ENCODE results near the gene SMIM3. TPM values are rescaled to one million over a fixed set of nuclear protein-coding genes. Genes with fewer than 3 reads are reported as not detected.
A peak's percentile ranks its signal among the peaks of the same experiment; 100 is the strongest.

SMIM3 gene
- total RNA-seq (10 to 100 TPM; 14.3 to 19.7 TPM), polyA plus RNA-seq (10 to 100 TPM; 14.0 to 54.8 TPM)
- long read RNA-seq, donor 1, transcript SMIM3-201 (2 exons, 2,332 nt): major isoform, 8 of 8 reads
- long read RNA-seq, donor 1, partial matches to known transcripts: 0 of 8 reads
- long read RNA-seq, donor 1, other reads (novel, unspliced or antisense): 0 of 8 reads
- long read RNA-seq, donor 2, partial matches to known transcripts: 0 of 3 reads
- long read RNA-seq, donor 2, other reads (novel, unspliced or antisense): 0 of 3 reads
- long read RNA-seq, donor 3, transcript SMIM3-201 (2 exons, 2,332 nt): major isoform, 8 of 8 reads
- long read RNA-seq, donor 3, partial matches to known transcripts: 0 of 8 reads
- long read RNA-seq, donor 3, other reads (novel, unspliced or antisense): 0 of 8 reads
- long read RNA-seq, donor 4, transcript SMIM3-201 (2 exons, 2,332 nt): major isoform, 8 of 14 reads
- long read RNA-seq, donor 4, partial matches to known transcripts: 6 of 14 reads
- long read RNA-seq, donor 4, other reads (novel, unspliced or antisense): 0 of 14 reads
- long read RNA-seq, donor 5, transcript SMIM3-201 (2 exons, 2,332 nt): major isoform, 14 of 14 reads
- long read RNA-seq, donor 5, partial matches to known transcripts: 0 of 14 reads
- long read RNA-seq, donor 5, other reads (novel, unspliced or antisense): 0 of 14 reads

- H3K4me1 ChIP-seq (ENCODE audit: control insufficient read depth in 5 of 5, insufficient read depth in 5 of 5, low read length in 5 of 5): peaks cover 8 to 37% (median 15%) of the 10 kb centered on the region in 5 donors
- H3K4me3 ChIP-seq: peak within 1 kb of the TSS; percentile 78
- H3K9me3 ChIP-seq (ENCODE audit: control insufficient read depth in 4 of 4, insufficient read depth in 3 of 4, low read length in 3 of 4): no peaks in the 10 kb centered on the region
- WGBS, 2 donors: 1% methylated on average over 59 of the region's 59 CpGs
- DNase-seq (peak; percentile 89 to 90 (median 90)), ATAC-seq (ENCODE audit: insufficient read depth, low FRiP score) (peak; percentile 81)
- H3K36me3 ChIP-seq (ENCODE audit: control insufficient read depth in 4 of 4, insufficient read depth in 4 of 4, low read length in 4 of 4): no peaks in the 10 kb centered on the region
- peak within 1 kb of the TSS; percentile 65 to 74 for H3K9ac ChIP-seq (ENCODE audit: insufficient read depth in 1 of 2, low read length in 2 of 2)
- H3K27ac ChIP-seq (ENCODE audit: low read depth in 1 of 2, low read length in 1 of 2): peak within 1 kb of the TSS; percentile 90 to 96
- no peaks in the 10 kb centered on the region for H3K27me3 ChIP-seq (ENCODE audit: control insufficient read depth in 3 of 3, insufficient read depth in 3 of 3, low read length in 2 of 3)
- TF ChIP-seq CTCF (IDR thresholded peaks at IDR 0.05; ENCODE audit: control extremely low read depth, extremely low read depth): peak; percentile 18
Observed at GRCh38 chr5:150778517-150779396, at the start of gene SMIM3. SMIM3 (plus strand) TSS chr5:150778757; CDS start chr5:150795441, 16,684 bp downstream.

GRCh38 chr5:150729859-150730258 lies 48.7 kb upstream of the SMIM3 start:
- H3K4me1 ChIP-seq (ENCODE audit: control insufficient read depth in 5 of 5, insufficient read depth in 5 of 5, low read length in 5 of 5): no peaks in the 10 kb centered on the region
- 82 to 98% methylated on average over 4 of the region's 4 CpGs for WGBS, 2 donors
- DNase-seq (no peak), ATAC-seq (ENCODE audit: insufficient read depth, low FRiP score) (no peak)
- H3K4me3 ChIP-seq: no peak overlapping the region
- no peak for TF ChIP-seq CTCF (IDR thresholded peaks at IDR 0.05; ENCODE audit: control extremely low read depth, extremely low read depth)
- H3K36me3 ChIP-seq (ENCODE audit: control insufficient read depth in 4 of 4, insufficient read depth in 4 of 4, low read length in 4 of 4): peaks cover 3 to 48% (median 21%) of the 10 kb centered on the region in 4 donors
- no peak overlapping the region for H3K27ac ChIP-seq (ENCODE audit: low read depth in 1 of 2, low read length in 1 of 2)
- no peak overlapping the region for H3K9ac ChIP-seq (ENCODE audit: insufficient read depth in 1 of 2, low read length in 2 of 2)
- peaks cover 0 to 4% (median 0%) of the 10 kb centered on the region in 4 donors for H3K9me3 ChIP-seq (ENCODE audit: control insufficient read depth in 4 of 4, insufficient read depth in 3 of 4, low read length in 3 of 4)
- H3K27me3 ChIP-seq (ENCODE audit: control insufficient read depth in 3 of 3, insufficient read depth in 3 of 3, low read length in 2 of 3): no peaks in the 10 kb centered on the region

- Histone ChIP-seq H3K4me3 (no peak overlapping the region), H3K27ac (ENCODE audit: low read depth in 1 of 2, low read length in 1 of 2) (no peak overlapping the region)
- no peak for ATAC-seq (ENCODE audit: insufficient read depth, low FRiP score)
Observed at GRCh38 chr5:150731669-150732242, 46.8 kb upstream of the SMIM3 start.

More at GRCh38 chr5:150731669-150732242, 46.8 kb upstream of the SMIM3 start:
- Histone ChIP-seq H3K9ac (ENCODE audit: insufficient read depth in 1 of 2, low read length in 2 of 2) (no peak overlapping the region), H3K36me3 (ENCODE audit: control insufficient read depth in 4 of 4, insufficient read depth in 4 of 4, low read length in 4 of 4) (peaks cover 6 to 52% (median 28%) of the 10 kb centered on the region in 4 donors), H3K4me1 (ENCODE audit: control insufficient read depth in 5 of 5, insufficient read depth in 5 of 5, low read length in 5 of 5) (peaks cover 0 to 3% (median 0%) of the 10 kb centered on the region in 5 donors), H3K27me3 (ENCODE audit: control insufficient read depth in 3 of 3, insufficient read depth in 3 of 3, low read length in 2 of 3) (no peaks in the 10 kb centered on the region), H3K9me3 (ENCODE audit: control insufficient read depth in 4 of 4, insufficient read depth in 3 of 4, low read length in 3 of 4) (peaks cover 0 to 4% (median 0%) of the 10 kb centered on the region in 4 donors)
- no peak for TF ChIP-seq CTCF (IDR thresholded peaks at IDR 0.05; ENCODE audit: control extremely low read depth, extremely low read depth)
- no peak for DNase-seq
- WGBS, 2 donors: 89% methylated on average over 6 of the region's 6 CpGs
